Osteoblast (primary cell): Measurements from ENCODE around the gene IGF2. TPM values are rescaled to one million over a fixed set of nuclear protein-coding genes. Genes with fewer than 3 reads are reported as not detected.
A peak's percentile ranks its signal among the peaks of the same experiment; 100 is the strongest.

Experiments
- DNase-seq: peaks from one replicate; pipeline ENCODE4 v3.0.0; 2011; ENCODE audit warnings: low spot score, mixed read lengths; ENCODE audit not compliant: insufficient read length; ENCODE audit errors: missing footprints
- H2AFZ ChIP-seq: 2 replicates; pipeline ENCODE4 v1.6.0; 2011; ENCODE audit warnings: mild to moderate bottlenecking, low read length
- H3K27ac ChIP-seq: 2 replicates; pipeline ENCODE4 v1.5.1; 2011; ENCODE audit warnings: mild to moderate bottlenecking, low read depth, low read length, moderate library complexity
- H3K27me3 ChIP-seq: 2 replicates; pipeline ENCODE4 v1.6.0; 2012; ENCODE audit warnings: mild to moderate bottlenecking, control low read depth, inconsistent platforms, low read length, moderate library complexity; ENCODE audit not compliant: insufficient read depth
- H3K36me3 ChIP-seq: 2 replicates; pipeline ENCODE4 v1.5.1; 2011; ENCODE audit warnings: mild to moderate bottlenecking, low read length, control low read depth, moderate library complexity; ENCODE audit not compliant: insufficient read depth
- H3K4me1 ChIP-seq: 2 replicates; pipeline ENCODE4 v1.5.1; 2011; ENCODE audit warnings: mild to moderate bottlenecking, low read length, control low read depth, moderate library complexity; ENCODE audit not compliant: insufficient read depth
- H3K4me2 ChIP-seq: 2 replicates; pipeline ENCODE4 v1.6.0; 2011; ENCODE audit warnings: mild to moderate bottlenecking, low read length; ENCODE audit not compliant: insufficient read depth
- H3K4me3 ChIP-seq: fragments of 200-600 bp; sonication (generic); 3 replicates; pipeline ENCODE4 v1.5.1; 2012; ENCODE audit warnings: mild to moderate bottlenecking, low read length, inconsistent platforms; ENCODE audit not compliant: insufficient read depth
- H3K79me2 ChIP-seq: 2 replicates; pipeline ENCODE4 v1.6.0; 2012; ENCODE audit warnings: mild to moderate bottlenecking, low read length, control low read depth, inconsistent platforms; ENCODE audit not compliant: insufficient read depth
- H3K9me3 ChIP-seq: 2 replicates; pipeline ENCODE4 v1.5.1; 2011; ENCODE audit warnings: low read depth, low read length, control low read depth
- H4K20me1 ChIP-seq: 2 replicates; pipeline ENCODE4 v1.6.0; 2012; ENCODE audit warnings: mild to moderate bottlenecking, low read length, control low read depth; ENCODE audit not compliant: insufficient read depth
- CTCF ChIP-seq: IDR thresholded peaks from 2 replicates; pipeline ENCODE4 v1.5.1; 2011; ENCODE audit warnings: mild to moderate bottlenecking, low read depth, low read length, moderate library complexity; ENCODE audit errors: extremely low read depth
- total RNA-seq: library from RNA; depleted of rRNA; stranded (reverse); fragments of >200 nt; gene quantifications from 2 replicates; pipeline ENCODE4 v1.2.3, GENCODE V29; 2012

Gene IGF2
- total RNA-seq, 1 donor = 68.8 TPM

GRCh38 chr11:2144544-2145248 is 5.5 kb upstream of the IGF2 start:
- no peak overlapping the region for H3K4me2 ChIP-seq
- DNase-seq = no peak
- no peak for TF ChIP-seq CTCF
- H3K36me3 ChIP-seq = no peaks in the 10 kb centered on the region
- no peak overlapping the region for H3K4me3 ChIP-seq
- peaks cover 5% of the 10 kb centered on the region for H4K20me1 ChIP-seq
- H3K9me3 ChIP-seq = no peaks in the 10 kb centered on the region
- H3K27me3 ChIP-seq = peaks cover 87% of the 10 kb centered on the region
- no peak overlapping the region for H3K27ac ChIP-seq
- H3K4me1 ChIP-seq = peaks cover 11% of the 10 kb centered on the region
- no peak overlapping the region for H2AFZ ChIP-seq
- no peaks in the 10 kb centered on the region for H3K79me2 ChIP-seq

GRCh38 chr11:2143799-2144543 is 4.8 kb upstream of the IGF2 start:
- Histone ChIP-seq H3K4me1 (peaks cover 11% of the 10 kb centered on the region), H3K79me2 (no peaks in the 10 kb centered on the region), H3K4me3 (no peak overlapping the region), H3K4me2 (no peak overlapping the region), H2AFZ (no peak overlapping the region), H3K36me3 (no peaks in the 10 kb centered on the region), H3K27ac (no peak overlapping the region), H4K20me1 (peaks cover 5% of the 10 kb centered on the region), H3K9me3 (no peaks in the 10 kb centered on the region), H3K27me3 (peaks cover 83% of the 10 kb centered on the region)
- no peak for TF ChIP-seq CTCF
- DNase-seq = no peak

GRCh38 chr11:2143477-2143798 is 4.2 kb upstream of the IGF2 start:
- Histone ChIP-seq H3K4me1 (peaks cover 11% of the 10 kb centered on the region), H3K27ac (no peak overlapping the region), H3K9me3 (no peaks in the 10 kb centered on the region), H3K27me3 (peaks cover 78% of the 10 kb centered on the region), H4K20me1 (peaks cover 5% of the 10 kb centered on the region), H3K4me3 (no peak overlapping the region), H2AFZ (no peak overlapping the region), H3K4me2 (no peak overlapping the region), H3K36me3 (no peaks in the 10 kb centered on the region), H3K79me2 (no peaks in the 10 kb centered on the region)
- TF ChIP-seq CTCF = no peak
- no peak for DNase-seq

- Histone ChIP-seq H3K9me3 (no peaks in the 10 kb centered on the region), H4K20me1 (peaks cover 5% of the 10 kb centered on the region), H3K27me3 (peaks cover 78% of the 10 kb centered on the region), H3K4me3 (no peak overlapping the region), H3K4me2 (peak overlapping the region; percentile 39), H3K36me3 (no peaks in the 10 kb centered on the region), H3K27ac (no peak overlapping the region), H2AFZ (no peak overlapping the region), H3K79me2 (no peaks in the 10 kb centered on the region), H3K4me1 (peaks cover 11% of the 10 kb centered on the region)
- DNase-seq = peak; percentile 97
- no peak for TF ChIP-seq CTCF
These were observed 3.6 kb upstream of the IGF2 start for GRCh38 chr11:2142762-2143202.
